ENCODE data around the gene MCF2L.

The MCF2L gene

GRCh38 chr13:112954488-112955270 lies 14.3 kb upstream of the MCF2L start:
- H3K4me1 Mint-ChIP-seq, result no peaks in the 10 kb centered on the region
- no peak for DNase-seq (ENCODE audit: low spot score in 2 of 2)
- H3K27me3 Mint-ChIP-seq, result peaks cover 2% of the 10 kb centered on the region
- ATAC-seq (ENCODE audit: low read depth), result no peak
- H3K27ac Mint-ChIP-seq, result no peak overlapping the region
- H3K4me3 Mint-ChIP-seq, result no peak overlapping the region
- H3K9me3 Mint-ChIP-seq, result no peaks in the 10 kb centered on the region
- no peaks in the 10 kb centered on the region for H3K36me3 Mint-ChIP-seq

- Mint-ChIP-seq H3K4me1 (no peaks in the 10 kb centered on the region), H3K36me3 (no peaks in the 10 kb centered on the region), H3K4me3 (no peak overlapping the region), H3K9me3 (no peaks in the 10 kb centered on the region), H3K27me3 (peaks cover 2% of the 10 kb centered on the region), H3K27ac (no peak overlapping the region)
- no peak for ATAC-seq (ENCODE audit: low read depth)
- DNase-seq (ENCODE audit: low spot score in 2 of 2), result no peak
Observed at GRCh38 chr13:112955271-112955937, 13.6 kb upstream of the MCF2L start.

- no peaks in the 10 kb centered on the region for H3K36me3 Mint-ChIP-seq
- no peak overlapping the region for H3K27ac Mint-ChIP-seq
- H3K4me3 Mint-ChIP-seq, result no peak overlapping the region
- H3K9me3 Mint-ChIP-seq, result no peaks in the 10 kb centered on the region
- peaks cover under 1% of the 10 kb centered on the region for H3K27me3 Mint-ChIP-seq
- H3K4me1 Mint-ChIP-seq, result no peaks in the 10 kb centered on the region
- no peak for ATAC-seq (ENCODE audit: low read depth)
- DNase-seq (ENCODE audit: low spot score in 2 of 2), result no peak
Observed at GRCh38 chr13:112955956-112956355, 13.1 kb upstream of the MCF2L start.

GRCh38 chr13:112956571-112957294 lies 12.3 kb upstream of the MCF2L start:
- Mint-ChIP-seq H3K9me3 (no peaks in the 10 kb centered on the region), H3K4me3 (no peak overlapping the region), H3K27ac (no peak overlapping the region), H3K4me1 (no peaks in the 10 kb centered on the region), H3K27me3 (peaks cover under 1% of the 10 kb centered on the region), H3K36me3 (no peaks in the 10 kb centered on the region)
- ATAC-seq (ENCODE audit: low read depth), result no peak
- no peak for DNase-seq (ENCODE audit: low spot score in 2 of 2)

- H3K9me3 Mint-ChIP-seq, result no peaks in the 10 kb centered on the region
- DNase-seq (ENCODE audit: low spot score in 2 of 2), result no peak
- H3K4me1 Mint-ChIP-seq, result peaks cover 2% of the 10 kb centered on the region
- no peak for ATAC-seq (ENCODE audit: low read depth)
- peaks cover 4% of the 10 kb centered on the region for H3K27me3 Mint-ChIP-seq
- no peaks in the 10 kb centered on the region for H3K36me3 Mint-ChIP-seq
- no peak overlapping the region for H3K27ac Mint-ChIP-seq
- H3K4me3 Mint-ChIP-seq, result no peak overlapping the region
Observed at GRCh38 chr13:112957295-112957677, 11.7 kb upstream of the MCF2L start.

- Mint-ChIP-seq H3K27ac (no peak overlapping the region), H3K36me3 (no peaks in the 10 kb centered on the region), H3K4me3 (no peak overlapping the region), H3K4me1 (peaks cover 2% of the 10 kb centered on the region), H3K27me3 (peaks cover 4% of the 10 kb centered on the region), H3K9me3 (no peaks in the 10 kb centered on the region)
- ATAC-seq (ENCODE audit: low read depth) (no peak), DNase-seq (ENCODE audit: low spot score in 2 of 2) (no peak)
Observed at GRCh38 chr13:112958127-112958989, 10.7 kb upstream of the MCF2L start.

GRCh38 chr13:112959206-112959605 lies 9.8 kb upstream of the MCF2L start:
- H3K4me1 Mint-ChIP-seq, result peaks cover 2% of the 10 kb centered on the region
- H3K36me3 Mint-ChIP-seq, result no peaks in the 10 kb centered on the region
- no peak overlapping the region for H3K27ac Mint-ChIP-seq
- no peak for DNase-seq (ENCODE audit: low spot score in 2 of 2)
- H3K4me3 Mint-ChIP-seq, result no peak overlapping the region
- H3K27me3 Mint-ChIP-seq, result peaks cover 4% of the 10 kb centered on the region
- no peak for ATAC-seq (ENCODE audit: low read depth)
- no peaks in the 10 kb centered on the region for H3K9me3 Mint-ChIP-seq

GRCh38 chr13:112959701-112960542 lies 9.1 kb upstream of the MCF2L start:
- Mint-ChIP-seq H3K9me3 (no peaks in the 10 kb centered on the region), H3K27me3 (peaks cover 4% of the 10 kb centered on the region), H3K4me1 (peaks cover 2% of the 10 kb centered on the region), H3K27ac (no peak overlapping the region), H3K36me3 (no peaks in the 10 kb centered on the region), H3K4me3 (no peak overlapping the region)
- DNase-seq (ENCODE audit: low spot score in 2 of 2) (no peak), ATAC-seq (ENCODE audit: low read depth) (no peak)

GRCh38 chr13:112960706-112961105 lies 8.3 kb upstream of the MCF2L start:
- peaks cover 5% of the 10 kb centered on the region for H3K27me3 Mint-ChIP-seq
- no peaks in the 10 kb centered on the region for H3K9me3 Mint-ChIP-seq
- no peaks in the 10 kb centered on the region for H3K36me3 Mint-ChIP-seq
- no peak overlapping the region for H3K27ac Mint-ChIP-seq
- no peak overlapping the region for H3K4me3 Mint-ChIP-seq
- no peak for ATAC-seq (ENCODE audit: low read depth)
- no peak for DNase-seq (ENCODE audit: low spot score in 2 of 2)
- H3K4me1 Mint-ChIP-seq, result peaks cover 2% of the 10 kb centered on the region

GRCh38 chr13:112961457-112962369 lies 7.3 kb upstream of the MCF2L start:
- H3K4me1 Mint-ChIP-seq, result peaks cover 5% of the 10 kb centered on the region
- no peak overlapping the region for H3K27ac Mint-ChIP-seq
- DNase-seq (ENCODE audit: low spot score in 2 of 2) (no peak), ATAC-seq (ENCODE audit: low read depth) (no peak)
- no peaks in the 10 kb centered on the region for H3K9me3 Mint-ChIP-seq
- H3K36me3 Mint-ChIP-seq, result no peaks in the 10 kb centered on the region
- H3K27me3 Mint-ChIP-seq, result peaks cover 9% of the 10 kb centered on the region
- no peak overlapping the region for H3K4me3 Mint-ChIP-seq

- Mint-ChIP-seq H3K4me1 (peaks cover 5% of the 10 kb centered on the region), H3K4me3 (no peak overlapping the region), H3K9me3 (no peaks in the 10 kb centered on the region), H3K27ac (no peak overlapping the region), H3K36me3 (no peaks in the 10 kb centered on the region), H3K27me3 (peaks cover 10% of the 10 kb centered on the region)
- DNase-seq (ENCODE audit: low spot score in 2 of 2) (no peak), ATAC-seq (ENCODE audit: low read depth) (no peak)
Observed at GRCh38 chr13:112962396-112962795, 6.6 kb upstream of the MCF2L start.

- H3K27me3 Mint-ChIP-seq, result peaks cover 10% of the 10 kb centered on the region
- peaks cover 9% of the 10 kb centered on the region for H3K4me1 Mint-ChIP-seq
Observed at GRCh38 chr13:112962911-112963625, 5.9 kb upstream of the MCF2L start.

More at GRCh38 chr13:112962911-112963625, 5.9 kb upstream of the MCF2L start:
- ATAC-seq (ENCODE audit: low read depth) (no peak), DNase-seq (ENCODE audit: low spot score in 2 of 2) (no peak)
- H3K9me3 Mint-ChIP-seq, result no peaks in the 10 kb centered on the region
- no peak overlapping the region for H3K4me3 Mint-ChIP-seq
- no peaks in the 10 kb centered on the region for H3K36me3 Mint-ChIP-seq
- H3K27ac Mint-ChIP-seq, result no peak overlapping the region

All from memory B cell (primary cell).